Kidney tubule cell (primary cell): Measurements from ENCODE around the gene ISLR.

Experiments used
- DNase-seq: peaks from one replicate; pipeline ENCODE4 v3.0.0-alpha.2; 2018; ENCODE audit warnings: low spot score

Gene ISLR, protein sequence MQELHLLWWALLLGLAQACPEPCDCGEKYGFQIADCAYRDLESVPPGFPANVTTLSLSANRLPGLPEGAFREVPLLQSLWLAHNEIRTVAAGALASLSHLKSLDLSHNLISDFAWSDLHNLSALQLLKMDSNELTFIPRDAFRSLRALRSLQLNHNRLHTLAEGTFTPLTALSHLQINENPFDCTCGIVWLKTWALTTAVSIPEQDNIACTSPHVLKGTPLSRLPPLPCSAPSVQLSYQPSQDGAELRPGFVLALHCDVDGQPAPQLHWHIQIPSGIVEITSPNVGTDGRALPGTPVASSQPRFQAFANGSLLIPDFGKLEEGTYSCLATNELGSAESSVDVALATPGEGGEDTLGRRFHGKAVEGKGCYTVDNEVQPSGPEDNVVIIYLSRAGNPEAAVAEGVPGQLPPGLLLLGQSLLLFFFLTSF

GRCh38 chr15:74173380-74174218 is at the start of gene ISLR:
ISLR (plus strand) TSS chr15:74173710; CDS start chr15:74174859, 1,149 bp downstream.
- DNase-seq: no peak

GRCh38 chr15:74124196-74124595 is 49.3 kb upstream of the ISLR start:
- no peak for DNase-seq

DNA sequence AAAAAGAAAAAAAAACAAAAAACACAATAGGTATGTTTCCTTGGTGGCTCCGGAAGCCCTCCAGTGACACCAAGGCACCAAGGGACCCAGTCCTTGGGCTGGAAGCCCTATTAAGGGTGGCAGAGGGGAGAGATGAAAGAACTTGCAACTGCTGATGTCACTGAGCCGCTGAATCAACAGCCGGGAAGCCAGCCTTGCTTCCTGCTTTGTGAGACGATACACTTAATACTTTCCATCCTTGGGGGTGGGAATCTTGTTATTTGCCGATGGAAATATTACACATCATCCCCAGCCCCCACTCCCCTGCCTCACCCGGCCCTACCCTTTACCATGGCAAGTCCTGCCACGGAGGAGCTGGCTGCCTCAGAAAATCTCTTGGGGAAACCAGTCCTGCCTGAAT is 48.8 kb upstream of the ISLR start:
- no peak for DNase-seq

- DNase-seq: peak; percentile 78
These were observed 46.1 kb upstream of the ISLR start for GRCh38 chr15:74127255-74127953.

- no peak for DNase-seq
These were observed 45.3 kb upstream of the ISLR start for GRCh38 chr15:74127954-74128784.

DNA sequence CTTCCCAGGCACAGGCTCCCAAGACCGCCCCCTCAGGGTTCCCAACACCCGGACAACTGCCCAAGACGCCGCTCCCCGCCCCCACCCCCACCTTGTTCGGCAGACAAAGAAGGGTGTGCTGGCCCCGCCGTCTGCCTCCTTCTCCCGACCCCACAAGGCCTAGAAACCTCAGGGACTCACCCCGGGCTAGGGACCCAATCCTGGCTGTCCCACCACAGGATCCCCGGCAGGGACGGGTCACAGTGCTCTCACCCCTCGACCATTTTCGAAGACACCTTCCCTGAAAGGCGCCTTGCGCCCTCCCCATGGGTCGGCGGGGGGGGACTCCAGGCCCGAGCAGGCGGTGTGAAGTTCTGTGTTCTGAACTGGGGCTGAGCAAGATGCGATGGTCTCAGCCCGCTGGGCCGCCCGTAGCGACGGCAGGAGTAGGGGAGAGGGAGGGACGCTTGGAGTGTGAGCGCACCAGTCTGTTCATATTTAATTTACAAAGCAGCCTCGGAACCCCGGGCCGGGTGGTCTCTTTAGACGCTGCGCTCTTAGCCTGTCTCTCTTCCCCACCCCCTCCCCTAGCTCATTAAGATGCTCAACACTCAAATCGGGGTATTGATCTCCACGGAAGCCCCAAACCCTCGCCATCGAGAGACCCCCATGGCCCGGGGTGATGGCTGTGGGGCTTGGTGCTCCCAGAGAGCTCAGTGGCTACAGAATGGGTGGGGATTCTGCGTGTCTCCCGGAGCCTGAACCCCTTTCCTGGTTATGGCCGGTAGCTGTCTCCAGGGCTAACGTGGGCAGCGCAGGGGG is 44.5 kb upstream of the ISLR start:
- no peak for DNase-seq

GRCh38 chr15:74129586-74130154 is 43.8 kb upstream of the ISLR start:
- no peak for DNase-seq

DNA sequence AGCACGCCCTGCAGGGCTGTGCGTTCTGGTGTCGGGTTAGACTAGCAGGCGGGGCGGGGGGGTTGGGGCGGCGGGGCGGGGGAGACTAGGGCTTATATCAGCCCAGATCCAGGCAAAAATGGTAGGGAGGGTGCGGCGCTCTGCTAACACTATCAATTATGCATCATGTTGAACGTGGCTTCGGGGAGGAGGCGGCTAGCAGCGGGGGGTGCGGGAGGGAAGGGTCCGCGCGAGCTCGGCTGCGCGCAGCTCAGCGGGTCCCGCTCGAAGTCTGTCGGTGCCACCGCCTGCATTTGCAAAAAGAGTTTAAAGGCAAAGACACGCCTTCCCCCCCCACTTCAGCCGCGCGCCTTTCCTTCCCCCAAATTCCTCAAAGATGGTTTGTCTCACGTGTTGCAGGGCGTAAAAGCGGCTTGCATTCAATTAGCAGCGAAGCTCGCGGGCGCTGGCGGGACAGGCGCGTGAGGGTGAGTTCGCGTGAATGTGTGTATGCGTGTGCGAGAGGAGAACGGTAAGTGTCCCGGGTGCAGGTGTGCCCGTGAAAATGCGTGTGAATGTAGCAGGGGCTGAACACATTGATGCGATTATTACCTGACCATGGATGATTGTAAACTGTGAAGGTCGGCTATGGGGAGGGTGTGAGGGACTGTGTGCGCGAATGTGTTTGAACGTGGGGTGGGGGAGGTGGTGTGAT is 43.2 kb upstream of the ISLR start, which contains the start of gene ISLR2:
Gene ISLR2 (plus strand): TSS at position 432 of the 694 bp plus-strand sequence. CDS start 2,169 bp downstream, outside the sequence.
- DNase-seq: no peak

DNA sequence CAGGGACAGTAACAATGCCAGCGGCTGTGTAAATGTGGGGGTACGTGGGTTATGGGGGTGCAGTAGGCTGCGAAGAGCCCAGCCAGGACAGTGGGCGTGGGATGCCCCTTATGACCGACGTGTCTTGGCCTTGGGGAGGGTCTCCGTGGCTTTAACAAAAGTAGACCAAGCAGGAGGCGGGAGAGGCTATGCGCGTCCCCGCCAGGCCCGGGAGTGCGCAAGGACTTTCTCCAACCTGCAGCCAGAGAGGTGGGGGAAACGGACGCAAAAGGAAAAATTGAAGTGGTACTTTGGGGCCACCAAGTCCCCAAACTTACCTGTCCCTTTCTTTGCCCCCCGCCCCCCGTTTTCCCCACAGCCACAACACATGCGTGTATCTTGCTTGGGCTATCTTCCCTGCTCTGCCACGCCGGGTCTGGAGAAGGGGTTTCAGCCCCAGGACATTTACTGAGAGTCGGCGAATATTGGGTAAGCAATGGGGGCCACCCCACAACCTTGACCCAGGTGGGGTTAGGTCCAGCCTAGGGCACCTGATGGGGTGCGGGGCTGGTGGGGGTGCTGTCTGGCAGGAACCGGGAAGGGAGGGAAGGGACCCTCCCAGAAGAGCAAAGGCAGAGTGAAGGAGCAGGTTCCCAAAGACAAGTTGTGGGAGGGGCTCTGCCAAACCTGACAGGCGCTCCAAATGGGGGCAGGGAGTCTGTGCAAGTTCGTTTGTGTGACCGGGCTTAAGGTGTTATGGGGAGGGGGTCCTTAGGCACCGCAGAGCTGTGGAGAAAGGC is 42.5 kb upstream of the ISLR start:
- DNase-seq: no peak

GRCh38 chr15:74131628-74132413 is 41.7 kb upstream of the ISLR start:
- no peak for DNase-seq

GRCh38 chr15:74132681-74133651 is 40.5 kb upstream of the ISLR start:
- peak; percentile 11 for DNase-seq

DNA sequence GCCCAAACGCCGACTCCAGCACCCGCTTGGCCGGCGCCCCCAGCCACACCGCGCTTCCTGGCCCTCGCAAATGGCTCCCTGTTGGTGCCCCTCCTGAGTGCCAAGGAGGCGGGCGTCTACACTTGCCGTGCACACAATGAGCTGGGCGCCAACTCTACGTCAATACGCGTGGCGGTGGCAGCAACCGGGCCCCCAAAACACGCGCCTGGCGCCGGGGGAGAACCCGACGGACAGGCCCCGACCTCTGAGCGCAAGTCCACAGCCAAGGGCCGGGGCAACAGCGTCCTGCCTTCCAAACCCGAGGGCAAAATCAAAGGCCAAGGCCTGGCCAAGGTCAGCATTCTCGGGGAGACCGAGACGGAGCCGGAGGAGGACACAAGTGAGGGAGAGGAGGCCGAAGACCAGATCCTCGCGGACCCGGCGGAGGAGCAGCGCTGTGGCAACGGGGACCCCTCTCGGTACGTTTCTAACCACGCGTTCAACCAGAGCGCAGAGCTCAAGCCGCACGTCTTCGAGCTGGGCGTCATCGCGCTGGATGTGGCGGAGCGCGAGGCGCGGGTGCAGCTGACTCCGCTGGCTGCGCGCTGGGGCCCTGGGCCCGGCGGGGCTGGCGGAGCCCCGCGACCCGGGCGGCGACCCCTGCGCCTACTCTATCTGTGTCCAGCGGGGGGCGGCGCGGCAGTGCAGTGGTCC is 39.7 kb upstream of the ISLR start:
- DNase-seq: no peak

GRCh38 chr15:74134387-74135027 is 39.0 kb upstream of the ISLR start:
- DNase-seq: peak; percentile 71

GRCh38 chr15:74135041-74135565 is 38.4 kb upstream of the ISLR start:
- no peak for DNase-seq

DNA sequence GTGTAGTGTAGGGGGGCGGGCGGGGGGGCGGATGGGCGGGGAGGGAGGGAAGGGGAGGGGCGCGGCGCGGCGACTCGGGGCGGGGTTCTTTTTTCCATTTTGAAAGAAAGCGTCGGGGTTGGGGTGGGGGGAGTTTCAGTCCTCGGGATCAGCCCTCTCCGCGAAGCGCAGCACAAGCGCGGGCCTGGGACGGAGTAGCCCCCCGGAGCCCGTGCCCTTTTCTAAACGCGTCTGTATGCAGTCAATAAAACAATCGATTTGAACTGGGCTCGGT is 37.0 kb upstream of the ISLR start:
- no peak for DNase-seq
